ENCODE data around the gene RREB1.

DNA sequence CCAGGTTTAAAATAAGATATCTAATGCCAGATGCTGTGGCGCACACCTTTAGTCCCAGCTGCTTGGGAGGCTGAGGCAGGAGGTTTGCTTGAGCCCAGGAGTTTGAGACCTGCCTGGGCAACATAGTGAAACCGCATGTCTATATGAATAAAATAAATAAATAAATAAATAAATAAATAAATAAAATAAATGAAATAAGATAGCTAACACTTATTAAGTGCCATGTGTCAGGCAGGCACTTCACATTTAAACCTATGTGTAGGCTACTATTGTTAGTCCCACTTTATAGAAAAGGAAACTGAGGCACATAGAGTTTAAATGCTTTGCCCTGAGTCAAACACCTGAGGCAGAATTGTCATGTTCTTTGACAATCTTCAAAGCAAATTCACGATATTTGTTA lies 32.9 kb upstream of the RREB1 start:
- TF ChIP-seq, protein P1, sequence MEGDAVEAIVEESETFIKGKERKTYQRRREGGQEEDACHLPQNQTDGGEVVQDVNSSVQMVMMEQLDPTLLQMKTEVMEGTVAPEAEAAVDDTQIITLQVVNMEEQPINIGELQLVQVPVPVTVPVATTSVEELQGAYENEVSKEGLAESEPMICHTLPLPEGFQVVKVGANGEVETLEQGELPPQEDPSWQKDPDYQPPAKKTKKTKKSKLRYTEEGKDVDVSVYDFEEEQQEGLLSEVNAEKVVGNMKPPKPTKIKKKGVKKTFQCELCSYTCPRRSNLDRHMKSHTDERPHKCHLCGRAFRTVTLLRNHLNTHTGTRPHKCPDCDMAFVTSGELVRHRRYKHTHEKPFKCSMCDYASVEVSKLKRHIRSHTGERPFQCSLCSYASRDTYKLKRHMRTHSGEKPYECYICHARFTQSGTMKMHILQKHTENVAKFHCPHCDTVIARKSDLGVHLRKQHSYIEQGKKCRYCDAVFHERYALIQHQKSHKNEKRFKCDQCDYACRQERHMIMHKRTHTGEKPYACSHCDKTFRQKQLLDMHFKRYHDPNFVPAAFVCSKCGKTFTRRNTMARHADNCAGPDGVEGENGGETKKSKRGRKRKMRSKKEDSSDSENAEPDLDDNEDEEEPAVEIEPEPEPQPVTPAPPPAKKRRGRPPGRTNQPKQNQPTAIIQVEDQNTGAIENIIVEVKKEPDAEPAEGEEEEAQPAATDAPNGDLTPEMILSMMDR (IDR thresholded peaks at IDR 0.05), result no peak
- TF ChIP-seq EP300 (IDR thresholded peaks at IDR 0.05; ENCODE audit: low read depth) (no peak), POLR2AphosphoS5 (IDR thresholded peaks at IDR 0.05) (no peak), POLR2A (IDR thresholded peaks at IDR 0.05) (no peak)

Measured in transverse colon (tissue), 4 donors.